Natural killer cell (primary cell): ENCODE results near the gene CD27. TPM values are rescaled to one million over a fixed set of nuclear protein-coding genes. Genes with fewer than 3 reads are reported as not detected.
A peak's percentile ranks its signal among the peaks of the same experiment; 100 is the strongest.
"Not testable (repeated sequence)": the region's sequence is repeated elsewhere in the genome, so short reads cannot be mapped to it uniquely, and the experiment has no call there.

ENCODE experiments used
- ATAC-seq, 3 donors: fragments of 150-1000 bp in 2 of 3; fragments of 200-7000 bp in 1 of 3; cut with Tn5 transposase; 1 replicate in 1 of 3; 2 replicates in 2 of 3; pipeline ENCODE4 v1.10.0; 2021; ENCODE audit warnings: mild to moderate bottlenecking in 2 of 3, moderate library complexity in 2 of 3
- DNase-seq, 2 donors: peaks; one replicate each; pipeline versions ENCODE4 v3.0.0 to v3.0.0-alpha.2; 2013 to 2021; ENCODE audit warnings: mixed read lengths in 1 of 2
- H3K27ac ChIP-seq: one replicate; pipeline ENCODE4 v1.5.1; 2013; ENCODE audit warnings: mild to moderate bottlenecking, low read length
- H3K27me3 ChIP-seq: one replicate; pipeline ENCODE4 v1.6.1; 2013; ENCODE audit warnings: low read length; ENCODE audit not compliant: control insufficient read depth, insufficient read depth
- H3K36me3 ChIP-seq: one replicate; pipeline ENCODE4 v1.6.1; 2013; ENCODE audit warnings: low read length; ENCODE audit not compliant: control insufficient read depth, insufficient read depth
- H3K4me1 ChIP-seq: one replicate; pipeline ENCODE4 v1.6.1; 2013; ENCODE audit warnings: low read length; ENCODE audit not compliant: control insufficient read depth, insufficient read depth
- H3K4me3 ChIP-seq: one replicate; pipeline ENCODE4 v1.5.1; 2013; ENCODE audit warnings: low read length
- H3K9me3 ChIP-seq: one replicate; pipeline ENCODE4 v1.6.1; 2013; ENCODE audit warnings: low read length; ENCODE audit not compliant: control insufficient read depth, insufficient read depth
- H3K27ac Mint-ChIP-seq, 2 donors: one replicate each; pipeline ENCODE4 v1.8.0; 2022; ENCODE audit warnings: mild to moderate bottlenecking in 2 of 2, mixed read lengths in 2 of 2, moderate library complexity in 1 of 2
- H3K27me3 Mint-ChIP-seq, 2 donors: one replicate each; pipeline ENCODE4 v1.8.0; 2022; ENCODE audit warnings: low read depth in 2 of 2, mixed read lengths in 2 of 2
- H3K36me3 Mint-ChIP-seq: one replicate; pipeline ENCODE4 v1.8.0; 2022; ENCODE audit warnings: mixed read lengths
- H3K4me1 Mint-ChIP-seq, 2 donors: one replicate each; pipeline ENCODE4 v1.8.0; 2022; ENCODE audit warnings: mixed read lengths in 2 of 2
- H3K4me3 Mint-ChIP-seq: one replicate; pipeline ENCODE4 v1.8.0; 2022; ENCODE audit warnings: mild to moderate bottlenecking, moderate library complexity, mixed read lengths
- H3K9me3 Mint-ChIP-seq, 2 donors: one replicate each; pipeline ENCODE4 v1.8.0; 2022; ENCODE audit warnings: mixed read lengths in 2 of 2
- WGBS: methylation state at CpG from one replicate; pipeline ENCODE4 v1.1.7; 2013; ENCODE audit warnings: missing lambda C conversion rate; ENCODE audit not compliant: insufficient coverage; 5-methylcytosine and 5-hydroxymethylcytosine counted together
- intact Hi-C: fragments of 100-400 bp; cut with micrococcal nuclease; formaldehyde crosslinking; loops from one replicate; pipeline ENCODE4 v1.14.2; 2022
- total RNA-seq, 4 donors: library from RNA; stranded (reverse); fragments of 120-200 nt in 1 of 4; gene quantifications; one replicate each; pipeline versions ENCODE4 v1.2.3 to v1.2.4, GENCODE V29; 2013 to 2022
- TF ChIP-seq, protein P1 (sequence below): fragments of 200-600 bp; IDR thresholded peaks from one replicate; pipeline ENCODE4 v1.8.0; 2022; ENCODE audit warnings: antibody characterized with exemption

The CD27 gene
- total RNA-seq, 3 donors from 2014 or later (not counting 1 experiment from before 2014, with no cell fraction given): 2.7 to 13.7 (median 3.1) TPM

DNA sequence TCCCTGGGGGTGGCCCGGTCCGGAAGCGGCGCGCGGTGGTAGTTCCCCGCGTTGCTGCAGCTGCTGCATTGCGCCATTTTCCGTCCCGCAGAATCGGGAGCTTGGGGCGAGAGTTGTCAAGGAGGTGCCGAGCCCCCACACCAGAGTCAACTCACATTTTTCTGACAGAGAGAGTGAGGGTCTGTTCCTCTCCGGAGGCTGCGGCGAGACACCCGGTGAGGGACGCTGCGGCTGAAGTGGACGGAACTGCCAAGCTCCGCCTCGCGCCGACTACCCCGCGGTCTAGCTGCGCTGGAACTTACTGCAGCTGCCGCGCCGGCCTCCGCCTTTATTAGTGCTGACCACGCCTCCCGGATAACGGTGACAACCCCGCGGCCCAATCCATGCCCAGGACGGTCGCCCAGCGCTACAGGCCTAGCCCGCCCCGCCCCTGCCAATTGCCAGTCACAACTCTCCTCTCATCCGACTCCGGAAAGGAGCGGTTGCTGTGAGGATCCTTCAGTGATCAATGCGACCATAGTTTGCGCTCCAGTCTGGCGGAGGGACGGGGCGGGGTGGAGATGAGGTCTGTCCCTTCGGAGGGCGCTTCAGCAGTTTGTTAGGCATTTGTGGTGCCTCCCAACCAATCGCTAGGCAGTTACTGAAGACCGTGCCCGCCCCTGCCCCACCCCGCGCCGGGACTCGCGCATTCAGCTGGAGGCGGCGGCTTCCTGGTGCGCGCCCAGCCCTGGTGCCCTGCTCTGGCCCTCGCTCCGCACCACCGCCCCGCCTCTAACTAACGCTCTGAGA, 25.8 kb downstream of the CD27 start, which contains the start of gene VAMP1:
Gene VAMP1 (minus strand): TSS at position 303 of the 789 bp plus-strand sequence. CDS start 146 bp downstream, at position 157.
- intact Hi-C loops: loop anchor here (1.0 to 2.0 kb wide), 3 partner anchors 18 to 64 kb away; partner anchors contain the start of genes GAPDH, NCAPD2 and TAPBPL
- TF ChIP-seq, protein P1, sequence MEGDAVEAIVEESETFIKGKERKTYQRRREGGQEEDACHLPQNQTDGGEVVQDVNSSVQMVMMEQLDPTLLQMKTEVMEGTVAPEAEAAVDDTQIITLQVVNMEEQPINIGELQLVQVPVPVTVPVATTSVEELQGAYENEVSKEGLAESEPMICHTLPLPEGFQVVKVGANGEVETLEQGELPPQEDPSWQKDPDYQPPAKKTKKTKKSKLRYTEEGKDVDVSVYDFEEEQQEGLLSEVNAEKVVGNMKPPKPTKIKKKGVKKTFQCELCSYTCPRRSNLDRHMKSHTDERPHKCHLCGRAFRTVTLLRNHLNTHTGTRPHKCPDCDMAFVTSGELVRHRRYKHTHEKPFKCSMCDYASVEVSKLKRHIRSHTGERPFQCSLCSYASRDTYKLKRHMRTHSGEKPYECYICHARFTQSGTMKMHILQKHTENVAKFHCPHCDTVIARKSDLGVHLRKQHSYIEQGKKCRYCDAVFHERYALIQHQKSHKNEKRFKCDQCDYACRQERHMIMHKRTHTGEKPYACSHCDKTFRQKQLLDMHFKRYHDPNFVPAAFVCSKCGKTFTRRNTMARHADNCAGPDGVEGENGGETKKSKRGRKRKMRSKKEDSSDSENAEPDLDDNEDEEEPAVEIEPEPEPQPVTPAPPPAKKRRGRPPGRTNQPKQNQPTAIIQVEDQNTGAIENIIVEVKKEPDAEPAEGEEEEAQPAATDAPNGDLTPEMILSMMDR: no peak
- ATAC-seq (peak; percentile 91 to 97 (median 91)), DNase-seq (peak; percentile 95 to 97)
- Mint-ChIP-seq H3K4me1 (peaks cover 39 to 53% of the 10 kb centered on the region in 2 donors), H3K9me3 (no peaks in the 10 kb centered on the region), H3K27ac (peak within 1 kb of the TSS; percentile 95 to 97), H3K36me3 (peaks cover 3% of the 10 kb centered on the region), H3K27me3 (no peaks in the 10 kb centered on the region), H3K4me3 (peak within 1 kb of the TSS; percentile 93)
- H3K4me3 ChIP-seq: peak within 1 kb of the TSS; percentile 94
- H3K4me1 ChIP-seq: peaks cover 26% of the 10 kb centered on the region
- peaks cover 12% of the 10 kb centered on the region for H3K36me3 ChIP-seq
- H3K9me3 ChIP-seq: no peaks in the 10 kb centered on the region
- H3K27me3 ChIP-seq: no peaks in the 10 kb centered on the region
- H3K27ac ChIP-seq: peak within 1 kb of the TSS; percentile 94
- under 1% methylated on average over 69 of the region's 69 CpGs for WGBS

DNA sequence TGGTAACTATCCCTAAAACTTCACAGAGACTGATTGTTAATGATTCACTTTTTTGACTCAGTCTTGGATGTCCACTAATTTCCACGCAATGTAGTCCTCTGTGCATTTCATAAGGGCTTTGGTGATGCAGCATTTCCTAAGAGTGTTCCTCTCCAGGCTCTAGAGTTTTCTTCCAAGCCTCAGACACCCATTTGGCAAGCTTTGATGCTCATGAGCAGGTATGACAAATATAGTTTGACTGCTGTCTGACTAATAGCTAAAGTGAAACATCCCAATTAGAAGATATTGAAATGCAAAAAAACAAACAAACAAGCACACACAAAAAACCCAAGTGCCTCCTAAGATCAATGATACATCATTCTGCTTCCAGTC, 27.2 kb downstream of the CD27 start:
- DNase-seq: no peak
- Mint-ChIP-seq H3K27me3 (no peaks in the 10 kb centered on the region), H3K9me3 (no peaks in the 10 kb centered on the region), H3K4me3 (peak overlapping the region; percentile 93), H3K36me3 (no peaks in the 10 kb centered on the region), H3K27ac (peak overlapping the region; percentile 95 to 97), H3K4me1 (peaks cover 33 to 40% of the 10 kb centered on the region in 2 donors)
- H3K36me3 ChIP-seq: peaks cover 3% of the 10 kb centered on the region
- no peak overlapping the region for H3K27ac ChIP-seq
- peaks cover 21% of the 10 kb centered on the region for H3K4me1 ChIP-seq
- ATAC-seq: no peak
- H3K27me3 ChIP-seq: no peaks in the 10 kb centered on the region
- intact Hi-C loops: loop anchor here (2.0 kb wide), 1 partner anchor 63 kb away; the partner anchor contains the start of gene GAPDH
- no peak overlapping the region for H3K4me3 ChIP-seq
- 100% methylated on average over 1 of the region's 1 CpG for WGBS
- no peaks in the 10 kb centered on the region for H3K9me3 ChIP-seq
- TF ChIP-seq, protein P1: no peak

DNA sequence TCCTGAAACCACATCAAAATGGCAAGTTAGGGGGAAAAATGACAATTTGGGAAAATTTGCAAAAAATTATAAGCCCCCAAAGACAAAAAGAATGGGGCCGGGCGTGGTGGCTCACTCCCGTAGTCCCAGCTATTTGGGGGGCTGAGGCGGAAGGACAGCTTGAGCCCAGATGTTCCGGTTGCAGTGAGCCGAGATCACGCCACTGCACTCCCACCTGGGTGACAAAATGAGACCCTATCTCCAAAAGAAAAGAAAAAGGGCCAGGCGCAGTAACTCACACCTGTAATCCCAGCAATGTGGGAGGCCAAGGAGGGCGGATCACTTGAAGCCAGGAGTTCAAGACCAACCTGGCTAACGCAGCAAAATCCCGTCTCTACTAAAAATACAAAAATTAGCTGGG, 27.7 kb downstream of the CD27 start:
- DNase-seq (no peak), ATAC-seq (no peak)
- Histone ChIP-seq H3K36me3 (peaks cover 3% of the 10 kb centered on the region), H3K4me1 (peaks cover 21% of the 10 kb centered on the region), H3K27me3 (no peaks in the 10 kb centered on the region), H3K4me3 (no peak overlapping the region), H3K27ac (no peak overlapping the region), H3K9me3 (no peaks in the 10 kb centered on the region)
- no peaks in the 10 kb centered on the region for H3K9me3 Mint-ChIP-seq
- H3K36me3 Mint-ChIP-seq: no peaks in the 10 kb centered on the region
- peaks cover 28 to 34% of the 10 kb centered on the region in 2 donors for H3K4me1 Mint-ChIP-seq
- peak overlapping the region; percentile 35 for H3K4me3 Mint-ChIP-seq
- intact Hi-C loops: no loop called here
- WGBS: 97% methylated on average over 11 of the region's 11 CpGs
- no peaks in the 10 kb centered on the region for H3K27me3 Mint-ChIP-seq
- TF ChIP-seq, protein P1: no peak
- H3K27ac Mint-ChIP-seq: no peak overlapping the region

DNA sequence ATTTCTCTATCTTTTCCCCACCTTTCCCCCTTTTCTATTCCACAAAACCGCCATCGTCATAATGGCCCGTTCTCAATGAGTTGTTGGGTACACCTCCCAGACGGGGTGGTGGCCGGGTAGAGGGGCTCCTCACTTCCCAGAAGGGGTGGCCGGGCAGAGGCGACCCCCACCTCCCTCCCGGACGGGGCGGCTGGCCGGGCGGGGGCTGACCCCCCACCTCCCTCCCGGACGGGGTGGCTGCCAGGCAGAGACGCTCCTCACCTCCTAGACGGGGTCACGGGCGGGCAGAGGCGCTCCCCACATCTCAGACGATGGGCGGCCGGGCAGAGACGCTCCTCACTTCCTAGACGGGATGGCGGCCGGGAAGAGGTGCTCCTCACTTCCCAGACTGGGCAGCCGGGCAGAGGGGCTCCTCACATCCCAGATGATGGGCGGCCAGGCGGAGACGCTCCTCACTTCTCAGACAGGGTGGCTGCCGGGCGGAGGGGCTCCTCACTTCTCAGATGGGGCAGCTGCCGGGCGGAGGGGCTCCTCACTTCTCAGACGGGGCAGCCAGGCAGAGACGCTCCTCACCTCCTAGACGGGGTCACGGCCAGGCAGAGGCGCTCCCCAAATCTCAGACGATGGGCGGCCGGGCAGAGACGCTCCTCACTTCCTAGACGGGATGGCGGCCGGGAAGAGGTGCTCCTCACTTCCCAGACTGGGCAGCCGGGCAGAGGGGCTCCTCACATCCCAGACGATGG, 30.6 kb downstream of the CD27 start:
- H3K4me3 ChIP-seq, H3K36me3 ChIP-seq, DNase-seq, H3K4me1 ChIP-seq, H3K9me3 ChIP-seq, intact Hi-C loops, H3K4me3 Mint-ChIP-seq, H3K27ac ChIP-seq, H3K27me3 Mint-ChIP-seq, H3K4me1 Mint-ChIP-seq, H3K27me3 ChIP-seq, H3K9me3 Mint-ChIP-seq, H3K36me3 Mint-ChIP-seq, H3K27ac Mint-ChIP-seq, ATAC-seq: not testable (repeated sequence)
- WGBS: 94% methylated on average over 32 of the region's 48 CpGs
